ENCODE measurements around the gene CADPS2.

GRCh38 chr7:122764020-122764419 lies 122.2 kb downstream of the CADPS2 start:
- TF ChIP-seq CTCF (IDR thresholded peaks at IDR 0.05; ENCODE audit: low read length), result no peak
- TF ChIP-seq EZH2 (IDR thresholded peaks at IDR 0.05; ENCODE audit: borderline replicate concordance, low read length), result no peak
